Stomach (tissue), 4 donors: ENCODE data around the gene ACOT9.

Experiments
- EP300 ChIP-seq: sonication (generic); formaldehyde crosslinking; IDR thresholded peaks from one replicate; pipeline ENCODE4 v1.6.1; 2017; ENCODE audit warnings: antibody characterized with exemption
- POLR2A ChIP-seq, 4 donors: fragments of 450-650 bp; IDR thresholded peaks; one replicate each; pipeline ENCODE4 v1.6.1; 2016; ENCODE audit warnings: antibody characterized with exemption in 4 of 4, control low read depth in 2 of 4, mild to moderate bottlenecking in 1 of 4, moderate library complexity in 1 of 4
- TF ChIP-seq, protein P1 (sequence below), 7 experiments: fragments of 450-650 bp in 4 of 7; fragments of 200-600 bp in 3 of 7; sonication (generic) in 3 of 7; IDR thresholded peaks; one replicate each; pipeline ENCODE4 v1.5.1; 2016 to 2019; ENCODE audit warnings: antibody characterized with exemption in 7 of 7, control low read depth in 2 of 7, mild to moderate bottlenecking in 1 of 7

DNA sequence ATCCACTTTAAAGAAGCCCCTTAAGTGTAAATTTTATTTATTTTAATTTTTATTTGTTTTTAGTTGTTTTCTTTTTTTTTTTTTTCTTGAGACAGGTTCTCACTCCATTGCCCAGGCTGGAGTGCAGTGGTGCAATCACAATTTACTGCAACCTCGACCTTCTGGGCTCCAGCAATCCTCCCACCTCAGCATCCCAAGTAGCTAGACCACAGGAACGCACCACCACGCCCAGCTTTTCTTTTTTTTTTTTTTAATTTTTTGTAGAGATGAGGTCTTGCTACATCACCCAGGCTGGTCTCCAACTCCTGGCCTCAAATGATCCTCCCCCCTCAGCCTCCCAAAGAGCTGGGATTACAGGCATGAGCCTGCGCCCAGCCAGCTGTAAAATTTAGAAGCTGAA is 45.9 kb upstream of the ACOT9 start:
- TF ChIP-seq, protein P1, sequence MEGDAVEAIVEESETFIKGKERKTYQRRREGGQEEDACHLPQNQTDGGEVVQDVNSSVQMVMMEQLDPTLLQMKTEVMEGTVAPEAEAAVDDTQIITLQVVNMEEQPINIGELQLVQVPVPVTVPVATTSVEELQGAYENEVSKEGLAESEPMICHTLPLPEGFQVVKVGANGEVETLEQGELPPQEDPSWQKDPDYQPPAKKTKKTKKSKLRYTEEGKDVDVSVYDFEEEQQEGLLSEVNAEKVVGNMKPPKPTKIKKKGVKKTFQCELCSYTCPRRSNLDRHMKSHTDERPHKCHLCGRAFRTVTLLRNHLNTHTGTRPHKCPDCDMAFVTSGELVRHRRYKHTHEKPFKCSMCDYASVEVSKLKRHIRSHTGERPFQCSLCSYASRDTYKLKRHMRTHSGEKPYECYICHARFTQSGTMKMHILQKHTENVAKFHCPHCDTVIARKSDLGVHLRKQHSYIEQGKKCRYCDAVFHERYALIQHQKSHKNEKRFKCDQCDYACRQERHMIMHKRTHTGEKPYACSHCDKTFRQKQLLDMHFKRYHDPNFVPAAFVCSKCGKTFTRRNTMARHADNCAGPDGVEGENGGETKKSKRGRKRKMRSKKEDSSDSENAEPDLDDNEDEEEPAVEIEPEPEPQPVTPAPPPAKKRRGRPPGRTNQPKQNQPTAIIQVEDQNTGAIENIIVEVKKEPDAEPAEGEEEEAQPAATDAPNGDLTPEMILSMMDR (IDR thresholded peaks at IDR 0.05) = no peak
- TF ChIP-seq EP300 = no peak
- no peak for TF ChIP-seq POLR2A (IDR thresholded peaks at IDR 0.05)
